NCI-H345 treated with DMSO at 0.1 percent for 48 hours (cell line): Measurements from ENCODE around the gene TBC1D5.
"Not testable (repeated sequence)": the region's sequence is repeated elsewhere in the genome, so short reads cannot be mapped to it uniquely, and the experiment has no call there.

Experiments used
- DNase-seq: peaks from one replicate; lab custom pipeline; 2025; ENCODE audit not compliant: unreplicated experiment; lab: John Stamatoyannopoulos, UW

Gene TBC1D5

GRCh38 chr3:17714473-17714872 is 28.0 kb downstream of the TBC1D5 start:
- DNase-seq = no peak

- no peak for DNase-seq
These were observed 33.1 kb downstream of the TBC1D5 start for GRCh38 chr3:17709236-17709810.

- DNase-seq = no peak
These were observed 34.5 kb downstream of the TBC1D5 start for GRCh38 chr3:17707813-17708543.

GRCh38 chr3:17705991-17706390 is 36.4 kb downstream of the TBC1D5 start:
- DNase-seq = not testable (repeated sequence)

- DNase-seq = not testable (repeated sequence)
These were observed 42.6 kb downstream of the TBC1D5 start for GRCh38 chr3:17699815-17700214.

GRCh38 chr3:17695665-17696064 is 46.8 kb downstream of the TBC1D5 start:
- DNase-seq = not testable (repeated sequence)

GRCh38 chr3:17693670-17693999 is 48.8 kb downstream of the TBC1D5 start:
- DNase-seq = not testable (repeated sequence)

- not testable (repeated sequence) for DNase-seq
These were observed 49.4 kb downstream of the TBC1D5 start for GRCh38 chr3:17692846-17693669.

- no peak for DNase-seq
These were observed 54.9 kb downstream of the TBC1D5 start for GRCh38 chr3:17687566-17687965.

- no peak for DNase-seq
These were observed 55.8 kb downstream of the TBC1D5 start for GRCh38 chr3:17686613-17687012.

GRCh38 chr3:17683542-17684207 is 58.8 kb downstream of the TBC1D5 start:
- DNase-seq = no peak

GRCh38 chr3:17680530-17680929 is 61.9 kb downstream of the TBC1D5 start:
- no peak for DNase-seq

- DNase-seq = no peak
These were observed 64.2 kb downstream of the TBC1D5 start for GRCh38 chr3:17678116-17678741.

- no peak for DNase-seq
These were observed 68.2 kb downstream of the TBC1D5 start for GRCh38 chr3:17674082-17674686.

GRCh38 chr3:17672506-17672905 is 69.9 kb downstream of the TBC1D5 start:
- no peak for DNase-seq

- DNase-seq = no peak
These were observed 71.7 kb downstream of the TBC1D5 start for GRCh38 chr3:17670749-17671148.

GRCh38 chr3:17664923-17665322 is 77.5 kb downstream of the TBC1D5 start:
- no peak for DNase-seq

GRCh38 chr3:17656264-17656663 is 86.2 kb downstream of the TBC1D5 start:
- no peak for DNase-seq

GRCh38 chr3:17655743-17656142 is 86.7 kb downstream of the TBC1D5 start:
- no peak for DNase-seq

- not testable (repeated sequence) for DNase-seq
These were observed 92.7 kb downstream of the TBC1D5 start for GRCh38 chr3:17649748-17650147.
